CD14-positive monocyte (primary cell): ENCODE results near the gene PIP5K1B. TPM values are rescaled to one million over a fixed set of nuclear protein-coding genes. Genes with fewer than 3 reads are reported as not detected.

Experiments
- DNase-seq, 3 donors: peaks; one replicate each; pipeline ENCODE4 v3.0.0-alpha.2; 2011 to 2022
- H2AFZ ChIP-seq: 2 replicates; pipeline ENCODE4 v1.6.0; 2012; ENCODE audit warnings: mild to moderate bottlenecking, low read depth, low read length, inconsistent platforms; ENCODE audit not compliant: insufficient read depth, poor library complexity, severe bottlenecking
- H3K27ac ChIP-seq, 2 donors: 1 replicate in 1 of 2; 2 replicates in 1 of 2; pipeline ENCODE4 v1.5.1; 2012 to 2013; ENCODE audit warnings: low read length in 2 of 2, control low read depth in 1 of 2, inconsistent platforms in 1 of 2, low read depth in 1 of 2, mild to moderate bottlenecking in 1 of 2
- H3K27me3 ChIP-seq, 2 donors: one replicate each; pipeline versions ENCODE4 v1.6.0 to v1.6.1; 2011 to 2013; ENCODE audit warnings: low read length in 2 of 2; ENCODE audit not compliant: control insufficient read depth in 2 of 2, insufficient read depth in 2 of 2
- H3K36me3 ChIP-seq, 2 donors: replicated peaks in 1 of 2; 1 replicate in 1 of 2; 2 replicates in 1 of 2; pipeline versions ENCODE4 v1.5.1 to v1.6.1; 2012 to 2013; ENCODE audit warnings: low read length in 2 of 2, control low read depth in 1 of 2, inconsistent platforms in 1 of 2, mild to moderate bottlenecking in 1 of 2; ENCODE audit not compliant: insufficient read depth in 2 of 2, control insufficient read depth in 1 of 2
- H3K4me1 ChIP-seq, 2 donors: 1 replicate in 1 of 2; 2 replicates in 1 of 2; pipeline versions ENCODE4 v1.5.1 to v1.6.1; 2012 to 2013; ENCODE audit warnings: low read length in 2 of 2, control low read depth in 1 of 2, inconsistent platforms in 1 of 2, mild to moderate bottlenecking in 1 of 2, moderate library complexity in 1 of 2; ENCODE audit not compliant: insufficient read depth in 2 of 2, control insufficient read depth in 1 of 2
- H3K4me2 ChIP-seq: replicated peaks from 2 replicates; pipeline ENCODE3; 2012; ENCODE audit warnings: low read length, moderate library complexity, mild to moderate bottlenecking; ENCODE audit not compliant: poor library complexity, severe bottlenecking; ENCODE audit errors: extremely low read depth
- H3K4me3 ChIP-seq, 3 experiments: fragments of 200-600 bp in 1 of 3; sonication (generic) in 1 of 3; replicated peaks in 1 of 3; 1 replicate in 2 of 3; 2 replicates in 1 of 3; pipeline ENCODE4 v1.5.1; 2011 to 2013; ENCODE audit warnings: low read length in 3 of 3, mild to moderate bottlenecking in 3 of 3, control low read depth in 2 of 3, low read depth in 2 of 3, inconsistent platforms in 1 of 3, moderate library complexity in 1 of 3
- H3K79me2 ChIP-seq: 2 replicates; pipeline ENCODE4 v1.6.0; 2012; ENCODE audit warnings: mild to moderate bottlenecking, control low read depth, inconsistent platforms, low read length, moderate library complexity; ENCODE audit not compliant: insufficient read depth
- H3K9ac ChIP-seq: 2 replicates; pipeline ENCODE4 v1.6.0; 2017; ENCODE audit warnings: low read length, mild to moderate bottlenecking; ENCODE audit not compliant: insufficient read depth, poor library complexity, severe bottlenecking
- H3K9me3 ChIP-seq, 2 donors: replicated peaks in 1 of 2; 1 replicate in 1 of 2; 2 replicates in 1 of 2; pipeline versions ENCODE4 v1.5.1 to v1.6.1; 2012 to 2013; ENCODE audit warnings: low read length in 2 of 2, control low read depth in 1 of 2; ENCODE audit not compliant: control insufficient read depth in 1 of 2, insufficient read depth in 1 of 2
- H4K20me1 ChIP-seq: 2 replicates; pipeline ENCODE4 v1.6.0; 2012; ENCODE audit warnings: mild to moderate bottlenecking, low read length, control low read depth, moderate library complexity; ENCODE audit not compliant: insufficient read depth
- H3K27ac Mint-ChIP-seq, 7 donors: one replicate each; pipeline ENCODE4 v1.8.0; 2020; ENCODE audit warnings: mild to moderate bottlenecking in 7 of 7, mixed read lengths in 7 of 7, moderate library complexity in 6 of 7, inconsistent platforms in 2 of 7
- H3K27me3 Mint-ChIP-seq, 3 donors: one replicate each; pipeline ENCODE4 v1.8.0; 2021 to 2022; ENCODE audit warnings: low read depth in 3 of 3, mild to moderate bottlenecking in 3 of 3, mixed read lengths in 3 of 3, moderate library complexity in 3 of 3, inconsistent platforms in 1 of 3
- H3K36me3 Mint-ChIP-seq, 2 donors: one replicate each; pipeline ENCODE4 v1.8.0; 2020; ENCODE audit warnings: mixed read lengths in 2 of 2, inconsistent platforms in 1 of 2, mild to moderate bottlenecking in 1 of 2
- H3K4me1 Mint-ChIP-seq: one replicate; pipeline ENCODE4 v1.8.0; 2020; ENCODE audit warnings: mild to moderate bottlenecking, mixed read lengths
- H3K4me3 Mint-ChIP-seq, 2 donors: one replicate each; pipeline ENCODE4 v1.8.0; 2020; ENCODE audit warnings: mild to moderate bottlenecking in 2 of 2, mixed read lengths in 2 of 2, moderate library complexity in 1 of 2
- H3K9me3 Mint-ChIP-seq, 7 donors: one replicate each; pipeline ENCODE4 v1.8.0; 2020 to 2022; ENCODE audit warnings: mixed read lengths in 7 of 7, mild to moderate bottlenecking in 6 of 7, moderate library complexity in 6 of 7, inconsistent platforms in 2 of 7
- WGBS: methylation state at CpG from one replicate; pipeline ENCODE4 v1.1.5; 2013; ENCODE audit warnings: missing lambda C conversion rate; ENCODE audit not compliant: insufficient coverage; 5-methylcytosine and 5-hydroxymethylcytosine counted together
- intact Hi-C, 2 donors: fragments of 100-400 bp; cut with micrococcal nuclease; formaldehyde crosslinking; loops; one replicate each; pipeline versions ENCODE4 v1.15.0 to v1.15.1; 2023
- polyA plus RNA-seq, 3 donors: library from polyadenylated mRNA; depleted of rRNA in 1 of 3; unstranded in 2 of 3; stranded (reverse) in 1 of 3; fragments of 300-500 nt in 2 of 3; fragments of >200 nt in 1 of 3; fragmentation: Illumina TruSeq in 2 of 3; gene quantifications; 1 replicate in 2 of 3; 2 replicates in 1 of 3; pipeline ENCODE4 v1.2.3, GENCODE V29; 2012 to 2021
- TF ChIP-seq, protein P1 (sequence below): fragments of 200-600 bp; IDR thresholded peaks from one replicate; pipeline ENCODE4 v1.8.0; 2022; ENCODE audit warnings: antibody characterized with exemption, mild to moderate bottlenecking

The PIP5K1B gene
- polyA plus RNA-seq, 3 donors: 0.18 to 4.1 (median 0.87) TPM

DNA sequence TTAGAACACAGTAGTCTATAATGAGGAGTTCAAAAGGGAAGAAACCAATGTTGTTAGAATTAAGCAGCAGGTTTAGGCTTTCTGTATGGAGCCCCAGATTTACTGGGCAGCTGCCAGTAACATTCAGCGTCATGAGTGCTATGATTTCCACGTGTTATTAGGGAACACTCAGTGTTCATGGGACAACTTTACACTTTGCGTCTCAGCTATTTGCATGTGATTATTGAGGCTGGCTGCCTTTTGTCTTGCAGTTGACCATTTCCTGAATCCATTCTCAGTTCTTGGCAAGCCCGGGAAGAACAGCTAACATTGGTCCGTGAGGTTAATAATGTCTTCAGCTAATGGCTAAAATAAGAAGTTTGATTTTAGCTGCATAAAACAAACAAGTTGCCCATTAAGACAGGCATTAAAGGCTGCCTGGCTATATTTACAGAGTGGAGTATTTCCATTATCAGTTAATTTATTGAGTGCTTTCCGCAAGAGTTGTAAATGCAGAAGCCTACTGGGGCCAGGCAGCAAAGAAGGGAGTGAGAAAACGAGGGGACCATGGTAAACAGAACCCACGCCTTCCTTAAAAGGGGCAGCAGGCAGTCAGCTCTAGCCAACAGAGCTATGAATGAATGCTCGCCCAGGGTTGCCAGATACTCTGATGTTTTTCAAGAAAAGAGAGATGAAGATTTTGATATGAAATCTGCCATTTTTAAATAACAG lies 120.9 kb downstream of the PIP5K1B start:
- H3K9ac ChIP-seq: no peak overlapping the region
- H3K4me2 ChIP-seq: no peak overlapping the region
- Mint-ChIP-seq H3K4me3 (no peak overlapping the region), H3K9me3 (no peaks in the 10 kb centered on the region), H3K27me3 (peaks cover 0 to 1% (median 0%) of the 10 kb centered on the region in 3 donors), H3K27ac (no peak overlapping the region), H3K36me3 (peaks cover 11 to 13% of the 10 kb centered on the region in 2 donors), H3K4me1 (peaks cover 5% of the 10 kb centered on the region)
- H3K4me3 ChIP-seq: no peak overlapping the region
- intact Hi-C loops: no loop called here
- DNase-seq: no peak
- TF ChIP-seq, protein P1, sequence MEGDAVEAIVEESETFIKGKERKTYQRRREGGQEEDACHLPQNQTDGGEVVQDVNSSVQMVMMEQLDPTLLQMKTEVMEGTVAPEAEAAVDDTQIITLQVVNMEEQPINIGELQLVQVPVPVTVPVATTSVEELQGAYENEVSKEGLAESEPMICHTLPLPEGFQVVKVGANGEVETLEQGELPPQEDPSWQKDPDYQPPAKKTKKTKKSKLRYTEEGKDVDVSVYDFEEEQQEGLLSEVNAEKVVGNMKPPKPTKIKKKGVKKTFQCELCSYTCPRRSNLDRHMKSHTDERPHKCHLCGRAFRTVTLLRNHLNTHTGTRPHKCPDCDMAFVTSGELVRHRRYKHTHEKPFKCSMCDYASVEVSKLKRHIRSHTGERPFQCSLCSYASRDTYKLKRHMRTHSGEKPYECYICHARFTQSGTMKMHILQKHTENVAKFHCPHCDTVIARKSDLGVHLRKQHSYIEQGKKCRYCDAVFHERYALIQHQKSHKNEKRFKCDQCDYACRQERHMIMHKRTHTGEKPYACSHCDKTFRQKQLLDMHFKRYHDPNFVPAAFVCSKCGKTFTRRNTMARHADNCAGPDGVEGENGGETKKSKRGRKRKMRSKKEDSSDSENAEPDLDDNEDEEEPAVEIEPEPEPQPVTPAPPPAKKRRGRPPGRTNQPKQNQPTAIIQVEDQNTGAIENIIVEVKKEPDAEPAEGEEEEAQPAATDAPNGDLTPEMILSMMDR: no peak
- H2AFZ ChIP-seq: no peak overlapping the region
- peaks cover 4 to 10% of the 10 kb centered on the region in 2 donors for H3K4me1 ChIP-seq
- H4K20me1 ChIP-seq: no peaks in the 10 kb centered on the region
- H3K36me3 ChIP-seq: no peaks in the 10 kb centered on the region
- no peaks in the 10 kb centered on the region for H3K9me3 ChIP-seq
- no peak overlapping the region for H3K27ac ChIP-seq
- WGBS: 98% methylated on average over 6 of the region's 9 CpGs
- H3K27me3 ChIP-seq: no peaks in the 10 kb centered on the region
- no peaks in the 10 kb centered on the region for H3K79me2 ChIP-seq

DNA sequence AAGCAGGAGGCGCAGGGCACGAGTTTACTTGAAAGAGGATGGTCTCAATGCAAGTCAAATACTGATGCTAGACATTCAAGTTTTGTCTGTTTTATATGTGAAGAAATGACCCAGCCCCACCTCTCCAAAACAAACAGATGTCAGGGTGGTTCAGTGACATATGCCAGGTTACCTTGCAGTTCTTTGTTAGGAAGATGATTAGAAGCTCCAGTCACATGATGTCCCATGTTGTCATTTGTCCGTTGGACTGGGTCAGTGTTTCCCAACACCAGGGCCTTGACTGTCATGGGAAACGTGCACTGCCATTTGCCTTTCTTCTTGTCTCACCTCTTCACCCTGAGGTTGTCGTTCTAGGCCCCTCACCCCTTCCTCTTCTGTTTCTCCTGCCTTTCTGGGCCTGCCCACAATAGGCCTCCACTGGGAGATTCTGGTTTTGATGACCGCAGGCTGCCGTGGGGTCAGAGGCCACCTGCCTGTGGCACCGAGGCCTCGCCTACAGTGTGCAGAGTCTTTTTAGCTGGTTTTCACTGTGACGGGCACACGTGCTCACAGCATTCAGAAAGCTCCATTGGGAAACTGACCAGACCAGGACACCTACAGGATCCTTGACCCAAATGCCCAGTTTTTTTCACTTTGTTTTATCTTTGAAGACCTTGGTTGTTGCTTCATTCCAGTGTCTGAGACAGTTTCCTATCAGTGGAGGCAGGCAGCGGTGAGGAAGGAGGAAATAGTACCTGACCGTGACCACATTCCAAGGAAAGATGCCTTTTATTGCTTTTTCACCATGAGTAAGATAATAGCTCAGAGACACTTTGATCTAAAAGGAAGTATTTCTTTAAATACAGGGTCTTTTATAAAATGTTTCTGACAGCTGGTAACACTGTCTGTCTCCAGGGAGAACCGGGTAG lies 123.1 kb downstream of the PIP5K1B start:
- Mint-ChIP-seq H3K36me3 (peaks cover 11 to 13% of the 10 kb centered on the region in 2 donors), H3K27me3 (no peaks in the 10 kb centered on the region), H3K27ac (peak overlapping the region in 2 of 7 donors; percentile 16 to 49), H3K9me3 (no peaks in the 10 kb centered on the region), H3K4me3 (no peak overlapping the region), H3K4me1 (no peaks in the 10 kb centered on the region)
- Histone ChIP-seq H3K27ac (no peak overlapping the region), H3K4me1 (no peaks in the 10 kb centered on the region), H3K79me2 (no peaks in the 10 kb centered on the region), H3K36me3 (no peaks in the 10 kb centered on the region), H3K9ac (no peak overlapping the region), H2AFZ (no peak overlapping the region), H3K4me2 (no peak overlapping the region), H3K4me3 (no peak overlapping the region), H4K20me1 (no peaks in the 10 kb centered on the region), H3K27me3 (no peaks in the 10 kb centered on the region), H3K9me3 (no peaks in the 10 kb centered on the region)
- WGBS: 85% methylated on average over 12 of the region's 14 CpGs
- intact Hi-C loops: no loop called here
- no peak for DNase-seq
- TF ChIP-seq, protein P1: no peak
